Measurements from ENCODE around the gene KSR1. TPM values are rescaled to one million over a fixed set of nuclear protein-coding genes. Genes with fewer than 3 reads are reported as not detected.

Gene KSR1
- total RNA-seq, 1 donor: 6.5 TPM

- DNase-seq (ENCODE audit: insufficient read length, low spot score, missing footprints): no peak
- H3K4me1 ChIP-seq (ENCODE audit: insufficient read depth, low read length): peaks cover 21% of the 10 kb centered on the region
- H3K27ac ChIP-seq (ENCODE audit: low read depth, low read length): no peak overlapping the region
- H3K4me3 ChIP-seq (ENCODE audit: insufficient read depth, low read length): no peak overlapping the region
- H3K36me3 ChIP-seq (ENCODE audit: insufficient read depth, low read length): no peaks in the 10 kb centered on the region
- no peak overlapping the region for H3K4me2 ChIP-seq (ENCODE audit: insufficient read depth, low read length)
- no peaks in the 10 kb centered on the region for H4K20me1 ChIP-seq (ENCODE audit: insufficient read depth, low read length)
- no peak for TF ChIP-seq CTCF (IDR thresholded peaks at IDR 0.05; ENCODE audit: extremely low read depth, low read depth, low read length)
- H2AFZ ChIP-seq (ENCODE audit: low read length): no peak overlapping the region
- no peaks in the 10 kb centered on the region for H3K9me3 ChIP-seq (ENCODE audit: low read depth, low read length)
- no peaks in the 10 kb centered on the region for H3K79me2 ChIP-seq (ENCODE audit: insufficient read depth, low read length)
- H3K27me3 ChIP-seq (ENCODE audit: insufficient read depth, low read length): peaks cover 51% of the 10 kb centered on the region
Measured at GRCh38 chr17:27449988-27450387, 6.3 kb upstream of the KSR1 start.

- H3K27me3 ChIP-seq (ENCODE audit: insufficient read depth, low read length): peaks cover 51% of the 10 kb centered on the region
- no peak overlapping the region for H3K4me2 ChIP-seq (ENCODE audit: insufficient read depth, low read length)
- peaks cover 21% of the 10 kb centered on the region for H3K4me1 ChIP-seq (ENCODE audit: insufficient read depth, low read length)
- no peaks in the 10 kb centered on the region for H3K9me3 ChIP-seq (ENCODE audit: low read depth, low read length)
- H4K20me1 ChIP-seq (ENCODE audit: insufficient read depth, low read length): no peaks in the 10 kb centered on the region
- DNase-seq (ENCODE audit: insufficient read length, low spot score, missing footprints): no peak
- TF ChIP-seq CTCF (IDR thresholded peaks at IDR 0.05; ENCODE audit: extremely low read depth, low read depth, low read length): no peak
- no peaks in the 10 kb centered on the region for H3K79me2 ChIP-seq (ENCODE audit: insufficient read depth, low read length)
- H3K4me3 ChIP-seq (ENCODE audit: insufficient read depth, low read length): no peak overlapping the region
- no peaks in the 10 kb centered on the region for H3K36me3 ChIP-seq (ENCODE audit: insufficient read depth, low read length)
- no peak overlapping the region for H3K27ac ChIP-seq (ENCODE audit: low read depth, low read length)
- no peak overlapping the region for H2AFZ ChIP-seq (ENCODE audit: low read length)
Measured at GRCh38 chr17:27450416-27450815, 5.8 kb upstream of the KSR1 start.

GRCh38 chr17:27451906-27452305, 4.3 kb upstream of the KSR1 start:
- H3K4me2 ChIP-seq (ENCODE audit: insufficient read depth, low read length): no peak overlapping the region
- peaks cover 8% of the 10 kb centered on the region for H3K4me1 ChIP-seq (ENCODE audit: insufficient read depth, low read length)
- no peak for TF ChIP-seq CTCF (IDR thresholded peaks at IDR 0.05; ENCODE audit: extremely low read depth, low read depth, low read length)
- no peak for DNase-seq (ENCODE audit: insufficient read length, low spot score, missing footprints)
- H3K9me3 ChIP-seq (ENCODE audit: low read depth, low read length): no peaks in the 10 kb centered on the region
- no peak overlapping the region for H3K4me3 ChIP-seq (ENCODE audit: insufficient read depth, low read length)
- H4K20me1 ChIP-seq (ENCODE audit: insufficient read depth, low read length): no peaks in the 10 kb centered on the region
- H3K36me3 ChIP-seq (ENCODE audit: insufficient read depth, low read length): no peaks in the 10 kb centered on the region
- no peaks in the 10 kb centered on the region for H3K79me2 ChIP-seq (ENCODE audit: insufficient read depth, low read length)
- no peak overlapping the region for H3K27ac ChIP-seq (ENCODE audit: low read depth, low read length)
- H3K27me3 ChIP-seq (ENCODE audit: insufficient read depth, low read length): peaks cover 50% of the 10 kb centered on the region
- H2AFZ ChIP-seq (ENCODE audit: low read length): no peak overlapping the region

- H3K4me3 ChIP-seq (ENCODE audit: insufficient read depth, low read length): no peak overlapping the region
- peaks cover 12% of the 10 kb centered on the region for H3K4me1 ChIP-seq (ENCODE audit: insufficient read depth, low read length)
- no peaks in the 10 kb centered on the region for H3K9me3 ChIP-seq (ENCODE audit: low read depth, low read length)
- H3K4me2 ChIP-seq (ENCODE audit: insufficient read depth, low read length): no peak overlapping the region
- no peak overlapping the region for H2AFZ ChIP-seq (ENCODE audit: low read length)
- no peak overlapping the region for H3K27ac ChIP-seq (ENCODE audit: low read depth, low read length)
- H4K20me1 ChIP-seq (ENCODE audit: insufficient read depth, low read length): no peaks in the 10 kb centered on the region
- H3K27me3 ChIP-seq (ENCODE audit: insufficient read depth, low read length): peaks cover 59% of the 10 kb centered on the region
- TF ChIP-seq CTCF (IDR thresholded peaks at IDR 0.05; ENCODE audit: extremely low read depth, low read depth, low read length): no peak
- DNase-seq (ENCODE audit: insufficient read length, low spot score, missing footprints): peak; percentile 62
- no peaks in the 10 kb centered on the region for H3K36me3 ChIP-seq (ENCODE audit: insufficient read depth, low read length)
- no peaks in the 10 kb centered on the region for H3K79me2 ChIP-seq (ENCODE audit: insufficient read depth, low read length)
Measured at GRCh38 chr17:27452828-27453227, 3.4 kb upstream of the KSR1 start.

Data from osteoblast (primary cell).